ENCODE results near the gene EML2.
"Not testable (repeated sequence)": the region's sequence is repeated elsewhere in the genome, so short reads cannot be mapped to it uniquely, and the experiment has no call there.

Gene EML2

DNA sequence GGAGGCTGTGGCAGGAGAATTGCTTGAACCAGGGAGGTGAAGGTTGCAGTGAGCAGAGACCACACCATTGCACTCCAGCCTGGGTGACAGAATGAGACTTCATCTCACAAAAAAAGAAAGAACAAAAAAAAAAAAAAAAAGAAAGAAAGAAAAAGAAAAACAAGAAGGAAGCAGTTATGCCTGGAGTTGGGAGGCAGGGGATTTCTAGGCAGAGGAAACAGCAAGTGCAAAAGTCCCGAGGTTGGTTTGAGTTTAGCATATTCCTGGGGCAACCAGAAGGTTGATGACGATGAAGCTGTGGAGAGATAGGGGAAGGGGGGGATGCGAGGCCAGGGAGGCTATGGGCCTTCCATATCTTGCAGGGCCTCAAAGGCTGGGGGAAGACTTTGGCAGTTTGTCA is 11.5 kb upstream of the EML2 start:
- no peak for DNase-seq

DNA sequence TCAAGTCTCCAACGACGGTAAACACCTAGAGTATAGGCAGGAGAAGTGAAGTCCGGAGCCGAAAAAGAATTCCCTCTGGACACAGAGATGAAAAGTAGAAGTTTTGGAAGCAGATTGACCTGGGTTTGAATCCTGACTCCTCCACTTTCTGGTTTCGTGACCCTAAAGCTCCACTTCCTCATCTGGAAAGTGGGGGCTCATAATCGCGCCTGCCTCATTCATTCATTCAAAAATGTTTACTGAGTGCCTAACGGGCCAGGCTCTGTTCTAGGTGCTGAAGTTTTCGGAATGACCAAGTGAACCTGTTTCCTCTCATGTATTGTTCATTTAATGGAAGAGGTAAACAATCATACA is 7.1 kb upstream of the EML2 start:
- DNase-seq: no peak

DNA sequence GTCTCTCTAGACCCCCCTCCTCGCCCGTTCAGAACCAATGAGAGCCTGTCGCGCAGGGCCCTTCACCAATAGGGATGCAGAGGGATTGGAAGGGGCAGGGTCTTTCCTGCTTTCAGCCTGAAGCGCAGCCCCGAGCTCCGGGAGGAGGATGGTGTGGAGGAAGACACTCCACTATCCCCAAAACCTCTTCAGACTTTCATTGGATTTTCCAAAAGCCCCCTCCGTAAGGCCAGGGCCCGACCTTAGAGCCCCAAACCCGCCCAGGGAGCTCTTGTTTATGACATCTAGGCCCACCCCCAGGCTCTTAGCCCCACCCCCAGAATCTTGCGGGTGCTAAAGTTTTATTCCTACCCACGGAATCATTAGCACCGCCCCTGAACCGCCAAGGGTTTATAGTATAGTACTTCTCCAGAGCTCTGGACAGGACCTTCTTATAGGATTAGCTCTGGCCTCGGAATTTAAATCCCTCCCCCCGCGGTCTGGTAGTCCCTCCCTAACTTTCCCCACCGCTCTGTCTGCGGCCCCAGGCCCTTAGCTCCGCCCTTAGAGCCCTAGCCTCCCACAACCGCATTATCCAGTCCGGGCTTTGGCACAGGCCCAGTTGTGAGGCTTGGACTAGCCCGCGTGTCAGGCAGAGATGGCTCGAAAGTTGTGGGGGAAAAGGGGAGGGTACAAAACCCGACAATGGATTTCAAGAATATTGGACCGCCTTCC is 6.6 kb upstream of the EML2 start:
- peak; percentile 84 for DNase-seq

DNA sequence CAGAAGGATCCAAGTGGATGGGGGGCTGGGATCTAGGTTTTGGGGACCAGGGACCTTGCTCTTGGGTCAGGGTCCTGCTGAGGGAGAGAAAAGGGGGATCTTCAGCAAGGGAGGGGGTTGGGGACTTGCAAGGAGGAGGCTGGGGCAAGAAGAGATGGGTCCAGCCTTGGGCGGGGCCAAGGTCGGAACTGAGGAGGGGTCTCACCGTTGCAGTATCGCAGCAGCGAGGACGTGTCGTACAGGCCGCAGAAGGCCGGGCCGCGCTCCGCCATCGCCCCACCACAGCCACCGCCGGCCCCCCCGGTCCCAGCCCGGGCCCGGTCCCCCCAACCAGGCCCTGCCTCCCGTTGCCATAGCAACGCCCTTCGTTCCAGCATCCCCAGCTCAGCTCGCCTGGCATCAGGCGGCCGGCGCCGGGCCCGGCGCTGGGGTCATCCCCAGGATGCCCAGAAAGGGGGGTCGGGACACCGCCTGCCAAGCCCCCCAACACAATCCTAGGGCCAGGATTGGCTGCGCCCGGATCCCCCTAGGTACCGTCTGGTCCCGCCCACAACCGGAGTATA is 6.0 kb upstream of the EML2 start:
- no peak for DNase-seq

DNA sequence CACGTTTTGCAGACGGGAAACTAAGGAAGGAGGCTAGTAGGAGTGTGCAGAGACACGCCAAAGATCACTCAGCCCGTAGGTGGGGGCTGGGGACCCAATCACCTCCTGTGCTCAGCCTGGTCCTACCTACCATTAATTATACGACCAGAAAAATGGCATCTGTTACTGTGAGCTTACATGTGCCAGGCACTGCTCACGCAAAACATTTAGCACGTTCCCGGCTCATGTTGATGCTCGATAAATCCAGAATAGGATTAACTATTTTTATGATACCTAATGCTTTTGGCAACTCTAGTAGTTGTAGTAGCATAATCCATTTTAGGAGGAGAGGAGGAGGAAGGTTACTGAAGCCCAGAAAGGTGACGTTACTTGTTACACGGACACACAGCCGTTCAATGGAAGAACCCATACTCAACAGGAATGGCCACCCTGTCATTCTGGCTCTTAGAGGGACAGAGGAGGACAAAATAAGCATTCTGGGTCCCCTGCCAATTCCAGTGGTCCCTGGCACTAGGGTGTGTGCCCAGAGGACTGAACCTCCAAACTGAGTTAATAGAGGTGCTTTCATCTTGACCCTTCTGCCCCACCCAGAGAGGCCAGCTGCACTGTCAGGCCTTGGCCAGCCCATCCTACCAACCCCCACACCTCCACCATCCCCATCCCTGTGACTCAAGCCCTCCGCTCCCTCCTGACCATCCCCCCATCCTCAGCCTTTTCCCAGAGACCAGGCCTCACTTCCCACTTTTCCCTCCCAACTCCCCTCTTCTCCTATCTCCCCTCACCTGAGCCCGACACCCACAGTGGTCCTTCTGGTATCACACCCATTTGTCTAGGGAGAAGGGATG is 5.0 kb upstream of the EML2 start:
- DNase-seq: no peak

DNA sequence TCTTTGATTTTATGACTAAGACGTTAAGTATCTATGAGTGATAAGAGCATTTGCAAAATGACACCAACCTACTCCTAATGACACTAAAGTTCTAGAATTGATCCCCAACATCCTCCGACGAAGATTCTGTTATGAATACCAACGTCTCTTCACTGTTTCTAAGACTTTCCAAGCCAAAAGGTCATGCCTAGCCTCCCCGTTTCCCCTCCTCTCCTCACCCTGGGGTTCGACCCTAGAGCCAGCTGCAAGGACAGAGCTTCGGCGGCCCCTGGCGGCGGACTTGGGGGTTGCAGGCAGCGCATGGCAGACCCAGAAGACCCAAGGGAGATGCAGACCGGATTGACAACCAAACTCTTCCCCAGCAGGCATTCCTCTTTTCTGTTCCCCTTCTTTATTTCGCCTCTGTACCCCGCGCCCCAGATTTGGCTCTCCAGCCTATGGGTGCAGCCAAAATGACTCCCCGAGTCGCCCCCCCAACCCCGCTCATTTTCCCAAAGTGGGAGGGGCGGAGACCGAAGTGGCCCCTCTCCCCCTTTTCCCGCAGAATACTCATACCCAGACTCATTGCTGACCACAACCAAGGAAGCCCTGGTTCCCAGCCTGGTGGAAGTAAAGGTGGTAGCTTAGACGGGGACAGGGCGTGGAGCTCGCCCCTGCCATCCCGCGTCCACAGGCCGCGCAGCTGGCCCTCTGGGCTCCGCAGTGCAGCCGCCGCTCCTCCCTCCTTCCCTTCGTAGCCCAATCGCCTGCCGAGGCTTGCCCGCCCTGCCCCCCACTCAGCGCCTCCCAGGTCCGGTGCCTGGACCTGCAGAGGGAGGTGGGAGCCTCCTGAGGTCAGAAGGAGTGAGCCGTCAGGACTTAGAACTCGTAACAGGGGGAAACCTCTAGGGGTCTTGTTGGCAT is 4.1 kb upstream of the EML2 start:
- peak; percentile 75 for DNase-seq

DNA sequence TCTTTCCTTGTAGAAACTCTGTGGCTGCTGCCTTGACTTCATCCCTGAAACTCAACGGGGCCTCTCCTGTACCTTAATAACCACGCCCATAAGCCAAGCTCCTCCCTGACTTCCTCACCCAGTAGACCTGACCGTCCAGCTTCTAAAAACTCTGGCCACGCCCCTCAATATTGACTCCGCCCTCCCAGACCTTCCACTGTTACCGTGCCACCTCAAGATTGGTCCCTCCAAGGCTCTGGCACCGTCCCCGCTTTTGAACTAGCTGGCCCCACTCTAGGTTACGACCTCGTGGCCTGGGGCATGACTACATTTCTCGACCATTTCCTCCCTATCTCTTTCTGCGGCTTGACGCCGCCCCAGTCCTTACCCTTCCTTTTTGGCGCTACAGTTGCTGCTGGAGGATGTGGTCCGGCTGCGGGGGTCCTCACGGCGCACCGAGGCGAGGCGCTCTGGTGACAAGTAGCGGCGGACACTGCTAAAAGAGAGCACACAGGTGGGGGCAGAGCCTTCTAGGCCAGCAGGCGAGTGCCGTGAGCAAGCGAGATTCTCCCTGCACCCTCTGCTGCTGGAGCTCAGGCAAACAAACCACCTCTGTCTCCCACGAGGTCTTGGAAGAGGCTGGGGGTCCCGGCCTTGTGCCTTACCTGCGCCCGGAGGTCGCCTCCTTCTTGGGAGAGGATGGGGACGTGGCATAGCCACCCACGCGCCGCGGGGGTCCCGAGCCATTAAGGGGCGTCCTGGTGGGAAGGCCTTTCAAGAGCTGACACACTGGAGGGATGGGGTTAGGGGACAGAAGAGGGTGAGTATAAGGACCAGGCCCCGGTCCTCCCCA is 2.3 kb upstream of the EML2 start:
- peak; percentile 78 for DNase-seq

DNA sequence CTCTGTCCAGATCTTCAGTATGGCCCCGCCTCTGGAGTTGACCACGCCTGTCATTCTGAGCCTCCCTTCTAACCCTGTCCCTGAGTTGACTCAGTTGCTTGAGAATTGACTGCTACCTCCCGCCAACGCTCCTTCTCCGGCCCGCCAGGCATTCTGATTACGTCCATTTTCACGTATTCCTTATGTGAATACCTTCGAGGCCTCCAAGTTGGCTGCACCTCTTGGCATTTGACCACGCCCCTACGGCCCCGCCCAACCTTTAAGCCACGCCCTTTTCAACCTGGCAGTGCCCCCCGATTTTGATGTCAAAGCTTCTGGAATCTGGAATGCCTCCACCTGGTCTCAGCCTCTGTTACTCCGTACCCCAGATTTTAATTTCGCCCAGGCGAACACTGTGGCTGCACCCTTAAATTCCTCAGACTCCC is 1.7 kb upstream of the EML2 start:
- DNase-seq: no peak

DNA sequence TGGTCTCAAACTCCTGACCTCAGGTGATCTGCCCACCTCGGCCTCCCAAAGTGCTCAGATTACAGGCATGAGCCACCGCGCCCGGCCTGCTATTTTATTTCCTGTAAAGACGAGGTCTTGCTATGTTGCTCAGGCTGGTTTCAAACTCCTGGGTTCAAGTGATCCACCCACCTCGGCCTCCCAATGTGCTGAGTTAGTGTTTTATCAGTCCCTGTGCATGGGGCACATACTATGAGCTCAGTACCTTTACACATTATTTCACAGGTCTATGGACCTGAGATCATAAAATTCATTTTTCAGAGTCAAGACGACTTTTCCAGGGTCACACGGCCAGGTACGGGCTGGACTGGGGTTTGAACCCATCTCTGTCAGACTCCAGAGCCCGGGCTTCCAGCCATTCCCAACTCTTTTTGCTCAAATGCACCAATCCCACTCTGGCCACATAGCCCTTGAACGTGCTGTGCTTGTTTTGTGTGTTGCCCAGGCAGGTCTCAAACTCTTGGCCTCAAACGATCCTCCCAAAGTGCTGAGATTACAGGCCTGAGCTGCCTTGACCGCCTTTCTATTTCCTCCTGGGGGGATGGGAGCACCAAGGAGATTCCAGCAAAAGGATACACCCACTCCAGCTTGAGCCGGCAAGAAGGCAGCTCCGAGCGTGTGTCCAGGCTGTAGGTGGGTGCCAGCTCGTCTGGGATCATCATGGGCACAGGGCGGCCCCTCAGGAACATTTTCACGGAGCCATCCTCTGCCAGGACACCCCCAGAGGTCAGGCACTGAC is 1.1 kb downstream of the EML2 start:
- no peak for DNase-seq

DNA sequence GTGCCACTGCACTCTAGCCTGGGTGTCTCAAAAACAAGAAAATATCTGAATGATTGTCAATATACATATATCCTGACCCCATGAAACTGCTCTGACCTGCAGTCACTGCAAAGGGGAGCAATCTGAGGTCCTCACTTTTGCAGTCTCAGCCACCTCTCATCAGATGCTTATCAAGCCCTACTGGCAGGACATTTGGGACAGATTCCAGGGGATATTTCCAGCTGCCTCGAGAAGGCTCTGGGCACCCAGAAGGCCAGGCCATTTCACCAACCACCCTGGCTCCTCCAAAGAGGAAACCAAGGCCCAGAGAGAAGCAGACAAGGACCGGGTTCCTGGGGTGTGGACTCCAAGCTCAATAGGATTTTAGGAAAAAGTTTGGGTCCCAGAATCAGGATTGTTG is 2.3 kb downstream of the EML2 start:
- no peak for DNase-seq

DNA sequence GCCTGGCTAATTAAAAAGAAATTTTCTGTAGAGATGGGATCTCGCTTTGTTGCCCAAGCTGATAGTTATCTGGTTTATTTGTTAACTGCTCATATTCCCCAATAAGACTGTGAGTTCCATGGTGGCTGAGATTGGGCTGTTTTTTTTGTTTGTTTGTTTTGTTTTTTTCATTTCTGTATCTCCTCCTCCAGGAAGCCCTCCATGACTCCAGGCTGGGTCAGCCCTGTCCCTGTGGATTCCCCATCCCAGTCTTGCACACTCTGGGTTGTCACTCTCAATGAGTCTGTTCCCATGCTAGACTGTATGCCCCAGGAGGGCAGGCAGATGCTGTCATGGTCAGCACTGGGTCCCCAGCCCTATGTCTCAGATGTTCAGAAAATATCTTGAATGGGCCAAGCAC is 2.9 kb downstream of the EML2 start:
- no peak for DNase-seq

DNA sequence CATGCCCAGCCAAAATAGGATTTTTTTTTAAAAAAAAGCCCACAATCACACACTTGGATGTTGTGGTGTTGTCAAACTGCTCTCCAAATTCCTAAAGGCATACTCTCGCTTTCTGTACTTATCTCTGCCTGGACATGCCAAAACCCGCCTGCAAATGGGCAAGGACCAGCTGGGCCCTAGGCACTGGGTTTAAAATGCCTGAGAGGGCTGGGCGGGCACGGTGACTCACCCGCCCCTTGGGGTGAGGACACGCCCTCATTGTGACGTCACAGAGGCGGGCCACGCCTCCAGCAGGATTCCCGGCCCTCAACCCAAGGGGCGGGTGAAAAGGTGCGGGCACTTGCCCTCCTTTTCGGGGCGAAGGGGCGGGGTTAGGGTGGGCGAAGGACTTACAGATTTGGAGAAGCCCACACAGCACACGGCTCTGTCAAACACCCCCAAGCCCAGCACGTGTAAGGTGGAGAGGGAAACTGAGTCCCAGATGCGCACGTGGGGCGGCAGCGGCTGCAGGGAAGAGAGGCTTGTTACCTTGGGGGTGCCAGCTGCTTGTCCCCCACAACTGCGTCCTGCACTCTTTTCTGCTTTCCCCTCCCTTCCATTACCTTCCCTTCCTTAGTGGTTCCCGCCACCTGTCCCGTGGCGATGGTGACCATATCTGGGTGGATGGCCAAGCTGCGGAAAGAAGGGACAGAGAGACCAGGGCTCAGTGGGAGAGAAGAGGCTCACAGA is 6.6 kb downstream of the EML2 start:
- peak; percentile 20 for DNase-seq

DNA sequence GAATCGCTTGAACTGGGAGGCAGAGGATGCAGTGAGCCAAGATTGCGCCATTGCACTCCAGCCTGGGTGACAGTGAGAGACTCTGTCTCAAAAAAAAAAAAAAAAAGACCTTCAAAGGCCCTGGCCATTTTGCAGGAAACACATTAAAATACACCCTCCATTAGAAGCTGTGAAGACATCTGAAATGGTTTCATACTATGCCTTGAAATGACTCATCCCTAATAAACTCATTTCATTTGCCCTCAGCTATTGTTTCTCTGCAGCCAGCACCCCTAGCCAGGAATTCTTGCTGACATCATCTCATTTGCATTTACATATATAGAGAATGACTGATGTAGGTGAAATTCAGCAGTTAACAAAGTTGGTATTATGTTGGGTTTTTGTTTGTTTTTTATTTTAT is 8.7 kb downstream of the EML2 start:
- DNase-seq: no peak

DNA sequence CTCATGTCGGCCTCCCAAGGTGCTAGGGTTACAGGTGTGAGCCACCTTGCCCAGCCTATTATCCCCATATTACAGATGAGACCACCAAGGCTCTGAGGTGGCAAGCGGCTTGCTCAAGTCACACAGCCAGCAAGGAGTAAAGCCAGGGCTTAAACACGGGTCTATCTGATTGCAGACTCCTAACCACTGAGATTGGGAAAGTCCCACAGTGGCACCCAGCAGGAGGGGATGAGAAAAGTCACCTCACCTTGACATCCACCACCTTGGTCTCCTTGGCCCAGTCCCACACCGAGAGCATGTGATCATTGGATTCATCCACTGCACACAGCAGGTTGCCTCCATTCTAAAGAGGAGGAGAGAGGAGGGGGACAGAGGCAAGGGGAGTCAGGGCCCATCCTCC is 9.5 kb downstream of the EML2 start:
- DNase-seq: no peak

DNA sequence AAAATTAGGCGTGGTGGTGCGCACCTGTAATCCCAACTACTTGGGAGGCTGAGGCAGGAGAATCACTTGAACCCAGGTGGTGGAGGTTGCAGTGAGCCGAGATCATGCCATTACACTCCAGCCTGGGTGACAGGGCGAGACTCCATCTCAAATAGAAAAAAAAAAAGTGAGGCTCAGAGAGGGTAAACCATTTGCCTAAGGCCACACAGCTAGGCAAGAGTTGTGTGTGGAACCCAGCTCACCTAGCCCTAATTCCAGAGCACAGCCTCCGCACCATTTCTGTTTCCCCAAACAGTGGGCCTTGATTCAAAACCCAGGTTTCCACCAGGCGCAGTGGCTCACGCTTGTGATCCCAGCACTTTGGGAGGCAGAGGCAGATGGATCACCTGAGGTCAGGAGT is 11.0 kb downstream of the EML2 start:
- not testable (repeated sequence) for DNase-seq

DNA sequence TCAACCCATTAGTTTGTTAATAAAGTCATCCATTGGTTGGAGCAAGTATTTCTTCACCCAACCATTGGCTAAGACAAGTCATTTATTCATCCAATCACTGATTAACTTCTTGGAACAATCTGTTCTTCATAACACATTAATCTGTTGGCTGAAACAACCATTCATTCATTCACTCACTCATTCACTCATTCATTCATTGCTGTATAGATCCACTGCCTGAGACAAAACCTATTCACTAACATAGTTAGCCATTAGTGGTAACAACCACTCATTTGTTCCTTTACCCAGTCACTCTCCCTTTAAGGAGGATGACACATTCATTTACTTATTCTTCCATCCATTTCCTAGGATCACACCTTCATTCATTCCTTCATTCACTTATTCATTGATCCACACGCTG is 15.2 kb downstream of the EML2 start:
- DNase-seq: no peak

DNA sequence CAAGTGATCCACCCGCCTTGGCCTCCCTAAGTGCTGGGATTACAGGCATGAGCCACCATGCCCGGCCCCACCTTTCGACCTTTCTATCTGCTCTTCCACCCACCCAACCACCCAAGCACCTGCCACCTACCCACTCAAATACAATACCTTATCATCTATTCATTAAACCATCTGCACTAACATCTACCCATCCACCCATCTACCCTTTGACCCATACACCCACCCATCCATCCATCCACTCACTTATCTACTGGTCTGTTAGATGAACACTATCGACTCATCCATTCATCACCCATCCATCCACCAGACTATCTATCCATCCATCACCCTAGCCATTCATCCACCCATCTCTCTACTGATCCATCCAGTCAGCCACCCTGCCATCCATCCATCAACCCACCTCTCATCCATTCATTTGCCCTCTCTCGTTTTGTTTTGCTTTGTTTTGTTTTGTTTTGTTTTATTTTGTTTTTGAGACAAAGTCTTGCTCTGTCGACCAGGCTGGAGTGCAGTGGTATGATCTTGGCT is 17.2 kb downstream of the EML2 start:
- DNase-seq: no peak

DNA sequence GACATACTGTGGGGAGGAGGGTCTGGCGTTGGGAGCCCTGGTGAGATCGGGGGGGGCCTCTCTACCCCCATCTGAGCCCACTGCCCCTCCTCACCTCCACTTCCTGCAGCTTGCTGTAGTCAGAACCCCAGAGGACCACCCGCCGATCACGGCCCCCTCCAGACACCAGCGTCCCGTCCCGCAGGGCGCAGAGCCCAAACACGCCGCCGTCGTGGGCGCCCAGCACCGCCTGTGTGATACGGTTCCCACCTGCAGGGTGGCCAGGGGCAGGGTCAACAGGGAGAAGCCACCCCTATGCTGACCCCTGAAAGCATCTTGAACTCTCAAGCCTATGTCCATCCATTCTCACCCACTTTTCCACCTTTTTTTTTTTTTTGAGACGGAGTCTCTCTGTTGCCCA is 17.8 kb downstream of the EML2 start:
- DNase-seq: no peak

DNA sequence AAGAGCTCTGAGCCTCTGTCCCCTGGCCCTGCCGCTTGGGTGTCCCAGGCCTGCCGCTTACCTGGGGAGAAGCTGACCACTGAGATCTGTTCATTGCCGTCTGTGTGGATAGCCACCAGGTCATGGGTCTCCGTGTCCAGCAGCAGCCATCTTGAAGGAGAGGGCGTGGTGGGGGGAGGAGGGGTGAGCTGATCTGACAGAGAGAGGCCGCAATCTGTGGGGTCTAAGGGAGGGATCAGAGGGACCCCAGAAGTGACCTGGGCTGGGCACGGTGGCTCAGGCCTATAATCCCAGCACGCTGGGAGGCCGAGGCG is 22.5 kb downstream of the EML2 start:
- no peak for DNase-seq

Data from NCI-H526 treated with DMSO at 0.1 percent for 48 hours (cell line).